Heart left ventricle (tissue), 16 donors: ENCODE data around the gene UBE2H. TPM values are rescaled to one million over a fixed set of nuclear protein-coding genes. Genes with fewer than 3 reads are reported as not detected.

Experiments used
- ATAC-seq, 4 donors: fragments of 200-7000 bp; cut with Tn5 transposase; one replicate each; pipeline ENCODE4 v1.9.1; 2020 to 2022; ENCODE audit warnings: moderate library complexity in 4 of 4, mild to moderate bottlenecking in 3 of 4, moderate number of reproducible peaks in 1 of 4
- DNase-seq, 5 donors: peaks; one replicate each; pipeline ENCODE4 v3.0.0-alpha.2; 2020
- H3K27ac ChIP-seq, 12 donors: fragments of 200-600 bp; sonication (generic) in 4 of 12; one replicate each; pipeline versions ENCODE4 v1.5.0 to v1.8.0; 2016 to 2022; ENCODE audit warnings: mild to moderate bottlenecking in 2 of 12
- H3K27me3 ChIP-seq, 9 donors: fragments of 200-600 bp; sonication (generic) in 2 of 9; one replicate each; pipeline versions ENCODE4 v1.5.1 to v1.8.0; 2016 to 2022; ENCODE audit warnings: mild to moderate bottlenecking in 3 of 9
- H3K36me3 ChIP-seq, 9 donors: fragments of 200-600 bp; sonication (generic) in 2 of 9; one replicate each; pipeline versions ENCODE4 v1.5.0 to v1.8.0; 2018 to 2022; ENCODE audit warnings: mild to moderate bottlenecking in 2 of 9
- H3K4me1 ChIP-seq, 12 donors: fragments of 200-600 bp; sonication (generic) in 4 of 12; one replicate each; pipeline versions ENCODE4 v1.5.0 to v1.8.0; 2016 to 2022; ENCODE audit warnings: mild to moderate bottlenecking in 3 of 12
- H3K4me3 ChIP-seq, 12 donors: fragments of 200-600 bp; sonication (generic) in 4 of 12; one replicate each; pipeline versions ENCODE4 v1.5.0 to v1.8.0; 2017 to 2022; ENCODE audit warnings: mild to moderate bottlenecking in 9 of 12, moderate library complexity in 4 of 12
- H3K9me3 ChIP-seq, 12 donors: fragments of 200-600 bp; sonication (generic) in 4 of 12; one replicate each; pipeline versions ENCODE4 v1.5.0 to v1.8.0; 2016 to 2022; ENCODE audit warnings: mild to moderate bottlenecking in 1 of 12
- POLR2A ChIP-seq, 2 donors: fragments of 450-650 bp; IDR thresholded peaks; one replicate each; pipeline ENCODE4 v1.6.1; 2017; ENCODE audit warnings: antibody characterized with exemption in 2 of 2, mild to moderate bottlenecking in 2 of 2, moderate library complexity in 2 of 2
- WGBS, 4 donors: extraction: QIAGEN DNeasy Blood & Tissue Kit in 2 of 4; methylation state at CpG; one replicate each; pipeline versions ENCODE4 v1.1.5 to v1.1.7; 2013 to 2018; 5-methylcytosine and 5-hydroxymethylcytosine counted together
- intact Hi-C, 10 donors: fragments of 100-400 bp; cut with DNase I; formaldehyde crosslinking; loops; one replicate each; pipeline versions ENCODE4 v1.11.1 to v1.14.2; 2022
- polyA plus RNA-seq, 2 donors: library from polyadenylated mRNA; stranded (reverse); fragments of 200-250 nt; gene quantifications; one replicate each; pipeline ENCODE4 v1.2.3, GENCODE V29; 2013
- total RNA-seq, 9 donors: library from RNA; depleted of rRNA in 2 of 9; stranded (reverse); fragments of >200 nt in 2 of 9; fragmentation: NEBNext Ultra II Directional in 3 of 9; extraction: Animal tissue kit (Norgen Biotek cat#: 25700) in 3 of 9; gene quantifications; one replicate each; pipeline versions ENCODE4 v1.1.0 to v1.2.4, GENCODE V29; 2016 to 2023
- TF ChIP-seq, protein P1 (sequence below), 12 donors: fragments of 200-600 bp; sonication (generic) in 4 of 12; IDR thresholded peaks; one replicate each; pipeline versions ENCODE4 v1.5.0 to v1.8.0; 2018 to 2022; ENCODE audit warnings: antibody characterized with exemption in 12 of 12, mild to moderate bottlenecking in 5 of 12
- donor health status: ischemic (EF 13 %, LVEDD 7.1; RV severe dilation, severe dysfunction).
- donor health status: healthy with polysubstance abuse.
- donor health status: DM: no; HTN: yes; CAD: no.
- donor health status: DM: no; HTN: no; CAD: no.
- donor health status: ischemic (EF 25% LVEDD 6.9; RV normal size, moderate dysfunction).
- donor health status: ischemic (EF 25% LVEDD 5.7; RV mildly dilated, moderate dysfunction).
- donor health status: healthy.
- donor health status: DM: yes; HTN: yes; CAD: no.
- donor health status: ischemic (EF 35%, LVEDD 5.7; RV mildly dilated, moderate dysfunction).
- donor health status: nonischemic (EF 11% LVEDD 7.7; RV severe dilation, severe dysfunction).
- donor health status: DM: yes; HTN: yes; CAD: no.
- donor health status: PGD.
- donor health status: ischemic (EF 29% LVEDD 5.4; RV normal size, mild dysfunction).
- donor health status: nonischemic (EF 23%, LVEDD 6.1; RV moderate dilation, normal function).

Gene UBE2H
- total and polyA plus RNA-seq, 11 donors = 46.5 to 219 (median 112) TPM

DNA sequence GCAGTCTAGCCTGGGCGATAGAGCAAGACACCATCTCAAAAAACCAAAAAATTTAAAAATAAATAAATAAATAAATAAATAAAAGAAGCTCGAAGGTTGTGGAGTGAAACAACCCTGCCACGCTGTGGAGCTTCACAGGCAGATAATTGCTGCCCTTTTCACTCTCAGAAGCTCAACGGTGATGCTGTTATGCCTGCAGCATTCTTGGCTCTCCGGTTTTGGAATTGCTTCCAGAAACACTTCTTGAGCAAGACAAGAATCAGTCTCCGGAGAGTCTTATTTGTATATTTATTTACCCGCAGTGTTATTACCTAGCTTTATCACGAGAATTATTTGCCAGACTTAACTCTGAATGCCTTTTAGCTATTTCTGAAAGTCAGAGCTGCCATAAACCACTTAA lies 40.5 kb upstream of the UBE2H start:
- no peak for DNase-seq
- 57 to 79% (median 70%) methylated on average over 8 of the region's 8 CpGs for WGBS, 4 donors
- TF ChIP-seq, protein P1, sequence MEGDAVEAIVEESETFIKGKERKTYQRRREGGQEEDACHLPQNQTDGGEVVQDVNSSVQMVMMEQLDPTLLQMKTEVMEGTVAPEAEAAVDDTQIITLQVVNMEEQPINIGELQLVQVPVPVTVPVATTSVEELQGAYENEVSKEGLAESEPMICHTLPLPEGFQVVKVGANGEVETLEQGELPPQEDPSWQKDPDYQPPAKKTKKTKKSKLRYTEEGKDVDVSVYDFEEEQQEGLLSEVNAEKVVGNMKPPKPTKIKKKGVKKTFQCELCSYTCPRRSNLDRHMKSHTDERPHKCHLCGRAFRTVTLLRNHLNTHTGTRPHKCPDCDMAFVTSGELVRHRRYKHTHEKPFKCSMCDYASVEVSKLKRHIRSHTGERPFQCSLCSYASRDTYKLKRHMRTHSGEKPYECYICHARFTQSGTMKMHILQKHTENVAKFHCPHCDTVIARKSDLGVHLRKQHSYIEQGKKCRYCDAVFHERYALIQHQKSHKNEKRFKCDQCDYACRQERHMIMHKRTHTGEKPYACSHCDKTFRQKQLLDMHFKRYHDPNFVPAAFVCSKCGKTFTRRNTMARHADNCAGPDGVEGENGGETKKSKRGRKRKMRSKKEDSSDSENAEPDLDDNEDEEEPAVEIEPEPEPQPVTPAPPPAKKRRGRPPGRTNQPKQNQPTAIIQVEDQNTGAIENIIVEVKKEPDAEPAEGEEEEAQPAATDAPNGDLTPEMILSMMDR (IDR thresholded peaks at IDR 0.05) = peak in 5 of 12 donors; percentile 13 to 41 (median 17)
- no peak for TF ChIP-seq POLR2A (IDR thresholded peaks at IDR 0.05)
- Histone ChIP-seq H3K9me3 (no peaks in the 10 kb centered on the region), H3K4me1 (peaks cover 0 to 12% (median 2%) of the 10 kb centered on the region in 12 donors), H3K4me3 (no peak overlapping the region), H3K27ac (no peak overlapping the region), H3K27me3 (no peaks in the 10 kb centered on the region), H3K36me3 (no peaks in the 10 kb centered on the region)
- ATAC-seq = peak in 1 of 4 donors; percentile 34
- intact Hi-C loops = loop anchor here in 1 of 10 donors (10.0 kb wide), 1 partner anchor 158 kb away; no protein-coding TSS in a partner anchor

DNA sequence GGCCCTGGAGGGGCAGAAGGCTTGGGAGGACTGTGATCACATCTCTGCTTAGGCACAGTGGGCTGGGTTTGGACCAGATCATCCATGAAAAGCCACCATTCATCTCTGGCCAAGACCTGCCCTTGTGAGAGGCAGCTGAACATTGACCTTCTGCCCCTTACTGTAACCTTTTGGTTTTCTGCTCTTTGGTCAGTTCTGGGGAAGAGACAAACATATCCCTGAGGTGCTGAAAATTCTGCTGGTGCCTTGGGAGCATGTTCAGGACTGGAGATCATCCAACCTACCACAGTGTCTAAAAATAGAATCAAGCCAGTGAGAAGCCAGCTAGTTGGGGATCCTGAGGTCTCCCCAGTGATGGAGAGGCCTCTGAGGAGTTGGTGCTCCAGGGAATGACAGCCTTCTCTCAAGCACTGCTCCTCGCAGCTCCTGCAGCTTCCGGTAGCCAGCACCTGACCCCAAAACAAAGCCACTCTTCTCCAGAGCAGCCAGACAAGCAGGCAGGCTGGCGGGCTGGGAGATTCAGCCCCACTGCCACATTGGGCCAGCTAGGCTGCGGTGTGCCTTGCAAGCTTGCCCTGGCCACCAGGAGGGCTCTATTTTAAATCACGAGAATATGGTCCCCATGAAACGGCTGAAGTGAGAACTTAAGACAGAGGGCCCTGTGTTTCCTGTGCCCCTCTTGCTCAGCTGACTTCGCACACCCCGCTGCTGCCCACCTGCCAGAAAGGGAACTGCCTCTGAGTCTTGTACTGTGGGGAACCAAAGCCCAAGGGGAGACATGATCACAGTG lies 37.8 kb upstream of the UBE2H start:
- TF ChIP-seq POLR2A (IDR thresholded peaks at IDR 0.05) = no peak
- TF ChIP-seq, protein P1 (IDR thresholded peaks at IDR 0.05) = no peak
- peak in 2 of 5 donors; percentile 25 to 27 for DNase-seq
- 59 to 74% (median 66%) methylated on average over 7 to 8 of the region's 8 CpGs for WGBS, 4 donors
- ATAC-seq = peak; percentile 54 to 83 (median 79)
- Histone ChIP-seq H3K27me3 (no peaks in the 10 kb centered on the region), H3K36me3 (no peaks in the 10 kb centered on the region), H3K27ac (peak overlapping the region in 8 of 12 donors; percentile 15 to 50 (median 24)), H3K9me3 (no peaks in the 10 kb centered on the region), H3K4me1 (peaks cover 0 to 12% (median 2%) of the 10 kb centered on the region in 12 donors), H3K4me3 (no peak overlapping the region)
- intact Hi-C loops = loop anchor here in 1 of 10 donors (10.0 kb wide), 1 partner anchor 156 kb away; no protein-coding TSS in a partner anchor

DNA sequence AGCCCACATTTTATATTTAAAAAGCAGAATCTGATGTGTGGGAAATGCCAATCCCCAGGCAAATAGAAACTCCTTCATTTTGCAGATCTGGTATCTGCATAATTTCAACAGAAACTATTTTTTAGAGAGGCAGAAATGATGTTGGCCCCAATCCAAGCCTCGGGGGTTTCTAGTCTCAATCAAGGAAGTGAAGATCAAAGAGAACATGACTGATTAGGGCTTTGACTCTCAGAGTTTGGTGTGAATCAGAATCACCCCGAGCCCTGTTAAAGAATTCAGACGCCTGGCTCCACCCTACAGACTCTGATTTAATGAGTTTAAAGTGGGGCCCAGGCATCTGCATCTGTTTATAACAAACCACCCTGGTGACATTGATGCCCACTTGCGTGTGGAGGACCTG lies 36.7 kb upstream of the UBE2H start:
- Histone ChIP-seq H3K4me1 (peaks cover 0 to 12% (median 2%) of the 10 kb centered on the region in 12 donors), H3K27me3 (no peaks in the 10 kb centered on the region), H3K9me3 (no peaks in the 10 kb centered on the region), H3K4me3 (no peak overlapping the region), H3K36me3 (no peaks in the 10 kb centered on the region), H3K27ac (no peak overlapping the region)
- intact Hi-C loops = no loop called here
- ATAC-seq (no peak), DNase-seq (peak in 1 of 5 donors; percentile 1)
- 41 to 48% (median 43%) methylated on average over 4 of the region's 4 CpGs for WGBS, 4 donors
- TF ChIP-seq, protein P1 (IDR thresholded peaks at IDR 0.05) = no peak
- no peak for TF ChIP-seq POLR2A (IDR thresholded peaks at IDR 0.05)

DNA sequence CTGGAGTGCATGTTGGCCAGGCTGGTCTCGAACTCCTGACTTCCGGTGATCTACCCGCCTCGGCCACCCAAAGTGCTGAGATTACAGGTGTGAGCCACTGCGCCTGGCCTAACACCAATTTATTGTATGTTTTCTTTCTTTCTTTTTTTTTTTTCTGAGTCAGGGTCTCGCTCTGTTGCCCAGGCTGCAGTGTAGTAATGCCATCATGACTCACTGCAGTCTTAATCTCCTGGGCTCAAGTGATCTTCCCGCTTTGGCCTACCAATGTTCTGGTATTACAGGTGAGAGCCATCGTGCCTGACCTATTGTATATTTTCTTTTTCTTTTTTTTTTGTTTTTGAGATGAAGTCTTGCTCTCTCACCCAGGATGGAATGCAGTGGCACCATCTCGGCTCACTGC lies 33.8 kb upstream of the UBE2H start:
- DNase-seq = peak in 1 of 5 donors; percentile 32
- H3K36me3 ChIP-seq = no peaks in the 10 kb centered on the region
- 94 to 96% (median 96%) methylated on average over 9 of the region's 9 CpGs for WGBS, 4 donors
- TF ChIP-seq POLR2A (IDR thresholded peaks at IDR 0.05) = no peak
- TF ChIP-seq, protein P1 (IDR thresholded peaks at IDR 0.05) = no peak
- no peak overlapping the region for H3K27ac ChIP-seq
- ATAC-seq = no peak
- intact Hi-C loops = no loop called here
- no peaks in the 10 kb centered on the region for H3K9me3 ChIP-seq
- H3K27me3 ChIP-seq = no peaks in the 10 kb centered on the region
- H3K4me3 ChIP-seq = no peak overlapping the region
- H3K4me1 ChIP-seq = peaks cover 0 to 12% (median 2%) of the 10 kb centered on the region in 12 donors
